ENCODE measurements around the gene BCAS1. TPM values are rescaled to one million over a fixed set of nuclear protein-coding genes. Genes with fewer than 3 reads are reported as not detected.

BCAS1 gene
- total RNA-seq, 4 donors from 2014 or later, result not detected

GRCh38 chr20:54107600-54108325, 37.4 kb upstream of the BCAS1 start:
- TF ChIP-seq CTCF (IDR thresholded peaks at IDR 0.05; ENCODE audit: low read depth), result no peak

GRCh38 chr20:54107181-54107580, 36.8 kb upstream of the BCAS1 start:
- TF ChIP-seq CTCF (IDR thresholded peaks at IDR 0.05; ENCODE audit: low read depth), result no peak

GRCh38 chr20:54106162-54106561, 35.8 kb upstream of the BCAS1 start:
- TF ChIP-seq CTCF (IDR thresholded peaks at IDR 0.05; ENCODE audit: low read depth), result no peak

- no peak for TF ChIP-seq CTCF (IDR thresholded peaks at IDR 0.05; ENCODE audit: low read depth)
Measured at GRCh38 chr20:54105653-54106052, 35.3 kb upstream of the BCAS1 start.

GRCh38 chr20:54104781-54105180, 34.4 kb upstream of the BCAS1 start:
- TF ChIP-seq CTCF (IDR thresholded peaks at IDR 0.05; ENCODE audit: low read depth), result no peak

- TF ChIP-seq CTCF (IDR thresholded peaks at IDR 0.05; ENCODE audit: low read depth), result no peak
Measured at GRCh38 chr20:54103762-54104600, 33.6 kb upstream of the BCAS1 start.

- no peak for TF ChIP-seq CTCF (IDR thresholded peaks at IDR 0.05; ENCODE audit: low read depth)
Measured at GRCh38 chr20:54103067-54103761, 32.8 kb upstream of the BCAS1 start.

All from subcutaneous adipose tissue (tissue), 4 donors.